GM12801 (cell line): ENCODE measurements around the gene PDE7B.

Experiments
- TF ChIP-seq, protein P1 (sequence below): IDR thresholded peaks from one replicate; pipeline ENCODE4 v1.5.1; 2011; ENCODE audit warnings: control low read depth; ENCODE audit not compliant: insufficient read length; ENCODE audit errors: extremely low read depth

PDE7B gene

DNA sequence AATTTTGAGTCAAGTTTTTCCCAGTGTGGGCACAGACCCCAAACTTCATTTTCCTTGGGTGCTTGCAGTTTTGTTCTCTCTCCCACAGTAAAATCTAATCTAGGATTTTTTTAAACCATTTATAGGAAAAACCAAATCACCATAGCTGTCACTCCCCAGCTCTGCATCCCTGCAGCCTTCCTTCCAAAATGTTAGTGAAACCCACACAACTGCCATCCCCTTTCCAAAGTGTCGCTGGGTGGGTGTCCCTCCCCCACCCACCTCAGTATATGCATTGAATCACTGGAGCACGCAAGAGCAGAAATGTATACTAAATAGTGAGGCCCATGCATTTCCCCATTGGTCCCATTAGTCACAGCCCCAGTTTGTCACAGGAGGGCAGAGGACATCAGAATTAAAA, 260.3 kb downstream of the PDE7B start:
- TF ChIP-seq, protein P1, sequence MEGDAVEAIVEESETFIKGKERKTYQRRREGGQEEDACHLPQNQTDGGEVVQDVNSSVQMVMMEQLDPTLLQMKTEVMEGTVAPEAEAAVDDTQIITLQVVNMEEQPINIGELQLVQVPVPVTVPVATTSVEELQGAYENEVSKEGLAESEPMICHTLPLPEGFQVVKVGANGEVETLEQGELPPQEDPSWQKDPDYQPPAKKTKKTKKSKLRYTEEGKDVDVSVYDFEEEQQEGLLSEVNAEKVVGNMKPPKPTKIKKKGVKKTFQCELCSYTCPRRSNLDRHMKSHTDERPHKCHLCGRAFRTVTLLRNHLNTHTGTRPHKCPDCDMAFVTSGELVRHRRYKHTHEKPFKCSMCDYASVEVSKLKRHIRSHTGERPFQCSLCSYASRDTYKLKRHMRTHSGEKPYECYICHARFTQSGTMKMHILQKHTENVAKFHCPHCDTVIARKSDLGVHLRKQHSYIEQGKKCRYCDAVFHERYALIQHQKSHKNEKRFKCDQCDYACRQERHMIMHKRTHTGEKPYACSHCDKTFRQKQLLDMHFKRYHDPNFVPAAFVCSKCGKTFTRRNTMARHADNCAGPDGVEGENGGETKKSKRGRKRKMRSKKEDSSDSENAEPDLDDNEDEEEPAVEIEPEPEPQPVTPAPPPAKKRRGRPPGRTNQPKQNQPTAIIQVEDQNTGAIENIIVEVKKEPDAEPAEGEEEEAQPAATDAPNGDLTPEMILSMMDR: no peak

DNA sequence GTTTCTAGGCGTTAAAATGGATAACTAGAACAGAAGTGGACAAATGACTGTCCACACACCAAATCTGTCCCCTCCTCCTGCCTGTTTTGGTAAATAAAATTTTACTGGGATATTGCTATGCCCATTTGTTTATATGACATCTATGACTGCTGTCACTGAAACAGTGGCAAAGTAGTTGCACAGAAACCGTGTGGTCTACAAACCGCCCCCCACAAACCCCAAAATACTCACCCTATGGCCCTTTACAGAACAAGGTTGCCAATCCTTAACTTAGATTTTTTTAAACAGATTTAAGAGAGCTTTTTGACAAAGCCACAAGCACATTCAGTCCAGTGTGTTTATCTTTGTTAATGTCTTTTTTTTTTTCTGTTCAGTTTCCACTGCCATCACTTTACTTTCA, 260.8 kb downstream of the PDE7B start:
- TF ChIP-seq, protein P1: no peak

DNA sequence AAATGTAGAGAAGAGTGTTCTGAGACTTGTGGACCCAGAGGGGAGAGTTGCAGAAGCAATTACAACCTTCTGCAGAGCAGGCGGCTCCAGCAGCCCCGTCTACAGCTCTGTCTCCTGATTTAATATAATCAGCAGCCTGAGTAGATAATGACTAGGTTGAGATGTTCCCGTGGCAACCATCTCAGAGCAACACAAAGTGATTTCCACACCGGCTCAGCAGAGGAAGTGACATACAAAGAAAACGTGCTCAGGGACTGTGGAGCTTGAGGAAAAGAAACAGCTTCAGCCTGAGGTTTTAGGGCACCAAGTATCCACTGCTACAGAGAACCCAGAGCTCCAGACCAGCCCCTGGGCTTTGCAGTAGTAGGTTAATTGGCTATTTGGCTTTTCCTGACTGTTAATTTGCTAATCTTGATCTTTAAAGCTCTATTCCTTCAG, 262.3 kb downstream of the PDE7B start:
- TF ChIP-seq, protein P1: no peak

DNA sequence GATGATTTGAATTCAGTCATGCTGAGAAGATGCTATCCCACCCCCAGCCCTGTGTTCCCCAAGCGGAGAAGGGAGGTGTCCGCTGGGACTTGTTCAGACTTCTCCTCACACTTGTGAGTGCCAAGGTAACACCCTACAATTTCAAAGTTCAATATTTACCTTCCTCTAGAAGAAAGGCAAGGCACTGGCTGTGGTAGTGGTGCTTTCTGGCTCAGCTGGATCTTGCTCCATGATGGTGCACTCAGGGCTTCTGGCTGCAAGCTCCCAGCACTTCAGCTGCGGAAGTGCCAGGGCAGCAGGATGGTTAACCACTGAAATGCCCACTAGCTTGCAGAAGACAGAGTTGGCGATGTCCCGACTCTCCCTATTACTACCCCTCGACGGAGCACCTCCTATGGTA, 263.2 kb downstream of the PDE7B start:
- TF ChIP-seq, protein P1: no peak

DNA sequence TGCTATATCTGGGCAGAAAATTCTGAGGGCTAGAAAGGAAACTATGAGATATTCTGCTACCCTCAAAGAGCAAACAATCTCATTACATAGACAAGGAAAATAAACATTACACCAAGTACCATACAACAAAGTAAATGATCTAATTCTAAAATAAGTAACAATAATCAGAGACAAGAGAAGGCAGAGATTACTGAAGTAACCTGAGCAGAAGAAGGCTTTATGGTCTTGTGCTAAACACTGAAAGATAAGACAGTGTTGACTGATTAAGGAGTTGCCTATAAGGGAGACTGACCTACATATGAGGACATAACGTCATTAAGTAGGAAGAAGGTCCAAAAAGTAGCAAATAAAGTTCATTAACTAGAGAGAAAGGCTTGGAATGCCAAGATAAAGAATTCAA, 264.4 kb downstream of the PDE7B start:
- TF ChIP-seq, protein P1: no peak

DNA sequence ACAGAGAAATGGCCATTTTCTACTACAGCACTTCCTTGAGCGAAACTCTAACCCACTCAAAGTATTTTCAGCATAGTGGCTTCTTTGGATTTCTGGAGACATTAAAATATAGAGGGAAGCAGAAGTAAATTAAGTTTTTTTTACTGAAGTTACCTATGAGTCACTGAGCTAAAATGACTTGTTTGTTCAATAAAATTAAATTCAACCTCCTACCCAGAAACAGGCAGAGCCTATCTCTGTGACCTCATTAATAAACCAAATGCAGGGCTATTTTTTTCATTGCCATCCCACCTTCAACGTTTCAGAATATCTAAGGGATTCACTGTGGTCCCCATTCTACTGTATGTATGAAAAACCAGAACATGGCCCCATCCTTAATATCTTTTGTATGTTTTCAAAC, 265.6 kb downstream of the PDE7B start:
- TF ChIP-seq, protein P1: no peak

DNA sequence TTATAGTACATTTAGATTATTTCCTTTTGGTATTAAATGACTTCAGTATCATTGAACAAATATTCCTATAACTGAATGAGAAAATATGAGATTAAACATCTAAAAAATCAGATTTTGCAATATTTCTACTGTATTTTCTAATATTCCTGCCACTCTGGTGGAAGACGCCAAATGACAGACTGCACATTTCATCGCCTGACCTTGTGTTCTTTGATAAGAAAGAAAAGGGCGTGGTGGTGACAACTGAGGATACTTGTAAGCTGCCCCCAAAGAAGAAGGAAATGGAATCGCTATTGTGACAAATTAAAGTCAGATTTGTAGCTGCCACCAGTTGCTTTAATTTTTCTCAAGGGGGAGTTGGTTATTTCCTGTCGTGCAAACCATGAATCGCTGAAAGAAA, 267.3 kb downstream of the PDE7B start:
- TF ChIP-seq, protein P1: no peak

DNA sequence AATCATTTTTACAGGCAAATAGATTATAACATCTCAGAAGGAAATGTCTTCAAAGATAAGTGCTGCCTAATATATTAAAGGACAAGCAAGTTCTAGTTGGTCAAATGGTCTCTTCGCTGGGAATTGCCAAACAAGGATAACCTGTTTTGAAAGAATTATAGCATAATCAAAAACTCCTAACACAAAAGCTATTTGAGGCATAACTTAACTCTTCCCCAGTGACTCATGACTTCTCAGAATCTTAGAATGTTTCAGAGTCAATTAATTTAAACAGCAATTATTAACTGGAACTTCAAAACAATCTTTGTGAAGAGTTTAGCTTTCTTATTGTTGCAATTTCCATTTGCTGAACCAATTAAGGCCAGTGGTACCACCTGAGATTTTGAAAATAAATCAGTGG, 272.0 kb downstream of the PDE7B start:
- TF ChIP-seq, protein P1: no peak
